Esophagus squamous epithelium (tissue), 4 donors: Measurements from ENCODE around the gene SYTL1.

Experiments
- POLR2A ChIP-seq, 4 donors: fragments of 450-650 bp; IDR thresholded peaks; one replicate each; pipeline ENCODE4 v1.6.1; 2017; ENCODE audit warnings: antibody characterized with exemption in 4 of 4, mild to moderate bottlenecking in 4 of 4, moderate library complexity in 3 of 4
- TF ChIP-seq, protein P1 (sequence below), 6 experiments: fragments of 450-650 bp in 4 of 6; fragments of 200-600 bp in 2 of 6; sonication (generic) in 2 of 6; IDR thresholded peaks; one replicate each; pipeline ENCODE4 v1.5.1; 2016 to 2019; ENCODE audit warnings: antibody characterized with exemption in 6 of 6, mild to moderate bottlenecking in 4 of 6, moderate library complexity in 4 of 6

- no peak for TF ChIP-seq POLR2A (IDR thresholded peaks at IDR 0.05)
- TF ChIP-seq, protein P1, sequence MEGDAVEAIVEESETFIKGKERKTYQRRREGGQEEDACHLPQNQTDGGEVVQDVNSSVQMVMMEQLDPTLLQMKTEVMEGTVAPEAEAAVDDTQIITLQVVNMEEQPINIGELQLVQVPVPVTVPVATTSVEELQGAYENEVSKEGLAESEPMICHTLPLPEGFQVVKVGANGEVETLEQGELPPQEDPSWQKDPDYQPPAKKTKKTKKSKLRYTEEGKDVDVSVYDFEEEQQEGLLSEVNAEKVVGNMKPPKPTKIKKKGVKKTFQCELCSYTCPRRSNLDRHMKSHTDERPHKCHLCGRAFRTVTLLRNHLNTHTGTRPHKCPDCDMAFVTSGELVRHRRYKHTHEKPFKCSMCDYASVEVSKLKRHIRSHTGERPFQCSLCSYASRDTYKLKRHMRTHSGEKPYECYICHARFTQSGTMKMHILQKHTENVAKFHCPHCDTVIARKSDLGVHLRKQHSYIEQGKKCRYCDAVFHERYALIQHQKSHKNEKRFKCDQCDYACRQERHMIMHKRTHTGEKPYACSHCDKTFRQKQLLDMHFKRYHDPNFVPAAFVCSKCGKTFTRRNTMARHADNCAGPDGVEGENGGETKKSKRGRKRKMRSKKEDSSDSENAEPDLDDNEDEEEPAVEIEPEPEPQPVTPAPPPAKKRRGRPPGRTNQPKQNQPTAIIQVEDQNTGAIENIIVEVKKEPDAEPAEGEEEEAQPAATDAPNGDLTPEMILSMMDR (IDR thresholded peaks at IDR 0.05), result no peak
These were observed 33.8 kb upstream of the SYTL1 start for GRCh38 chr1:27307874-27308598.
